H1 (cell line): ENCODE measurements around the gene SMR3A.

Source experiments
- CEBPB ChIP-seq: IDR thresholded peaks from 2 replicates; pipeline ENCODE4 v1.6.1; 2012; ENCODE audit warnings: low read depth, low read length
- CTCF ChIP-seq, 3 experiments: IDR thresholded peaks; 1 replicate in 2 of 3; 2 replicates in 1 of 3; pipeline versions ENCODE4 v1.5.1 to v1.6.1; 2011; ENCODE audit warnings: low read length in 3 of 3, mild to moderate bottlenecking in 3 of 3, inconsistent platforms in 2 of 3, low read depth in 1 of 3, moderate library complexity in 1 of 3; ENCODE audit not compliant: insufficient read depth in 1 of 3; ENCODE audit errors: control extremely low read depth in 1 of 3
- POLR2A ChIP-seq, 2 experiments: IDR thresholded peaks; 1 replicate in 1 of 2; 2 replicates in 1 of 2; pipeline ENCODE4 v1.6.1; 2011; ENCODE audit warnings: low read depth in 2 of 2, low read length in 2 of 2, mild to moderate bottlenecking in 2 of 2; ENCODE audit errors: control extremely low read depth in 1 of 2
- RAD21 ChIP-seq, 2 experiments: IDR thresholded peaks in 1 of 2; conservative IDR thresholded peaks in 1 of 2; 2 replicates each; pipeline ENCODE4 v1.6.1; 2011; ENCODE audit warnings: low read depth in 2 of 2, low read length in 2 of 2, improper control_type of control experiment in 1 of 2, inconsistent platforms in 1 of 2, mild to moderate bottlenecking in 1 of 2, moderate library complexity in 1 of 2
- TF ChIP-seq, protein P1 (sequence below): IDR thresholded peaks from 2 replicates; pipeline ENCODE4 v1.6.1; 2011; ENCODE audit warnings: low read length, improper control_type of control experiment

DNA sequence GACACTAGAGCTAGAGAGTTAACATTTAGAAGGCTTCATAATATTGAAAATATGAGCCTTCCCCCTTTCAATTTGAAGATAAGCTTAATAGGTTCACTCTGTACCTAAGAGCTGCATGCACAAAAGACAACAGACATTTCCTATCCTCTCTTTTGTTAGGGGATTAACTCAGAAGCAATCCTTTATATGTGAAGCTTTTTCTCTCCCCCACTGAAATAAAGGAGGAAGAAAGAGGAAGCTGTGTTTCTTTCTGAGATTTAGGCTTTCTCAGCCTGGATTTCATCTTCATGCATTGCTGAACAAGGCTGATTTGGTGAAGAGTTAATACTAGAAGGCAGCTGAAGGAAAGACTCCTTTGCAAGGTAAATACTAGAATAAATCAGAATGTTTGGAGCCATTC is 46.8 kb upstream of the SMR3A start:
- no peak for TF ChIP-seq RAD21 (IDR thresholded peaks at IDR 0.05 in 1 of 2, conservative IDR thresholded peaks at IDR 0.05 in 1 of 2; ENCODE audit: low read depth in 2 of 2, low read length in 2 of 2)
- no peak for TF ChIP-seq CEBPB
- TF ChIP-seq CTCF (IDR thresholded peaks at IDR 0.05; ENCODE audit: control extremely low read depth in 1 of 3, insufficient read depth in 1 of 3, low read depth in 1 of 3, low read length in 3 of 3) = no peak
- no peak for TF ChIP-seq POLR2A (IDR thresholded peaks at IDR 0.05; ENCODE audit: control extremely low read depth in 1 of 2, low read depth in 2 of 2, low read length in 2 of 2)
- TF ChIP-seq, protein P1, sequence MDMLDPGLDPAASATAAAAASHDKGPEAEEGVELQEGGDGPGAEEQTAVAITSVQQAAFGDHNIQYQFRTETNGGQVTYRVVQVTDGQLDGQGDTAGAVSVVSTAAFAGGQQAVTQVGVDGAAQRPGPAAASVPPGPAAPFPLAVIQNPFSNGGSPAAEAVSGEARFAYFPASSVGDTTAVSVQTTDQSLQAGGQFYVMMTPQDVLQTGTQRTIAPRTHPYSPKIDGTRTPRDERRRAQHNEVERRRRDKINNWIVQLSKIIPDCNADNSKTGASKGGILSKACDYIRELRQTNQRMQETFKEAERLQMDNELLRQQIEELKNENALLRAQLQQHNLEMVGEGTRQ = no peak
